C4-2B (cell line): Measurements from ENCODE around the gene GBGT1.

Source experiments
- H3K27ac ChIP-seq: fragments of 450-650 bp; 2 replicates; pipeline ENCODE4 v1.5.1; 2017
- CTCF ChIP-seq: fragments of 450-650 bp; conservative IDR thresholded peaks from 2 replicates; pipeline ENCODE4 v1.5.1; 2017; ENCODE audit warnings: mild to moderate bottlenecking
- ZFX ChIP-seq: fragments of 450-650 bp; IDR thresholded peaks from 2 replicates; pipeline ENCODE4 v1.6.1; 2017

The GBGT1 gene

GRCh38 chr9:133139246-133140173 lies 24.2 kb downstream of the GBGT1 start:
- TF ChIP-seq CTCF (no peak), ZFX (no peak)
- H3K27ac ChIP-seq = no peak overlapping the region

GRCh38 chr9:133137451-133138231 lies 26.1 kb downstream of the GBGT1 start:
- TF ChIP-seq ZFX (no peak), CTCF (no peak)
- no peak overlapping the region for H3K27ac ChIP-seq

GRCh38 chr9:133135146-133135745 lies 28.5 kb downstream of the GBGT1 start:
- H3K27ac ChIP-seq = peak overlapping the region; percentile 59
- no peak for TF ChIP-seq ZFX
- TF ChIP-seq CTCF = no peak

GRCh38 chr9:133134388-133135145 lies 29.1 kb downstream of the GBGT1 start:
- H3K27ac ChIP-seq = peak overlapping the region; percentile 59
- TF ChIP-seq ZFX = no peak
- TF ChIP-seq CTCF = no peak

GRCh38 chr9:133133681-133134387 lies 29.9 kb downstream of the GBGT1 start:
- no peak for TF ChIP-seq ZFX
- no peak for TF ChIP-seq CTCF
- peak overlapping the region; percentile 59 for H3K27ac ChIP-seq

- no peak overlapping the region for H3K27ac ChIP-seq
- TF ChIP-seq CTCF (no peak), ZFX (no peak)
These were observed 31.5 kb downstream of the GBGT1 start for GRCh38 chr9:133132174-133132573.
